Stimulated activated CD8-positive, alpha-beta memory T cell treated with anti-CD3 and anti-CD28 coated beads, Interleukin-2, amount 100 ng/mL, for 1 hour (primary cell): ENCODE results near the gene TFF3.
"Not testable (repeated sequence)": the region's sequence is repeated elsewhere in the genome, so short reads cannot be mapped to it uniquely, and the experiment has no call there.

Experiments
- DNase-seq, 2 donors: peaks; one replicate each; pipeline ENCODE4 v3.0.0-alpha.2; 2020; ENCODE audit warnings: low read depth in 2 of 2

Gene TFF3

DNA sequence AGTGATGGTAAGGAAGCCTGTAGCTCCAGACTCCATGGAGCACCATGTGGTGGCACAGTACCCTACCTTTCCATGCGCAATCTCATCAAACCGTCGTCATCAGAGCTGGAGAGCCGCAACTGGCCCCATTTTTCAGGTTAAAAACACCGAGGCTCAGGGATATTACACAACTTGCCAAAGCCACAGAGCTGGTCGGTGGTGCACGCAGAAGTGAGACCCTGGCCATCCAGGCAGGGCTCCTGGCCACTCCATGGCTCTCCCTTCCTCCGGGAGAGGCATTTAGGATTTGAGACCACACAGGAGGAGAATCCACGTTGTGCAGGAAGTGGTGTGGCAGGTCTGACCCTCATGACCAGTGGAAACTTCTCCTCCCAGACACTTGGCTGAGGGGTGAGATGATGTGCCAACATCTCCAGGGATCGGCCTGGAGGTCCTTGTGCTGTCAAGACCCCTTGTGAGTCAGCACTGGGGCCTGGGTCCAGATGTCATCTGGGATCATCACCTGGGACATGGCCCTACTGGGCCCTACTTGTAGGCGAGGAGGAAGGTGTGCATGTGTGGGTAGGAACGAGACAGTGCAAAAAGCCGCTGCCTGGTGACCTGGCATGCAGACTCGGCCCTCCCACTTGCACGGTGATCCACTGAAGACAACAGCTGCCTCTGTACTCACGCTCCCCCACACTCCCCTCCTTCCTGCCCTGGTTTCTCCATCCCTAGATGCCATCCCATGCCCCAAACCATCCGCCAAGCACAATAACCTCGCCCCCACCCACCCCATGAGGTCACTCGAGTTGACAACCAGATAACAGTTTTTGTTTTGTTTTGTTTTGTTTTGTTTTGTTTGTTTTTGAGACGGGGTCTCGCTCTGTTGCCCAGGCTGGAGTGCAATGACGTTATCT lies 10.4 kb downstream of the TFF3 start:
- DNase-seq = no peak

DNA sequence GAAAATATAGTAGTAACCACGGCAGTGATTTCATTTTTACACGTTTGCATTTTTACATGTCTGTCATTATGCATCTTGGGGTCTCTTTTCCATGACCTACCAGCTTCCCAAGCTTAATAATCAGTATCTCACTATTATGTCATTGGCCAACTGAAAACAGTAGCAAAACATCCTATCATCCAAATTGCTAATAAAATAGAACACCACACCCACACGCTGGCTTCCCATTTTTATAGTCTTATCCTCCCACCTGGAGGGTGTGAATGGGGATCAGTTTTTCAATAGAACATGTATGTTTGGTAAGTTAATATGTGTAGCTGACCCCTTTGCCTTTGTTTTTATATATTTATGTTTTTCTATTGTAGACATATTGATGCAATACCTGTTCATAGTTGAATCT lies 11.8 kb downstream of the TFF3 start:
- no peak for DNase-seq

- no peak for DNase-seq
Measured at GRCh38 chr21:42302794-42303193, 12.4 kb downstream of the TFF3 start.

- no peak for DNase-seq
Measured at GRCh38 chr21:42302076-42302650, 13.0 kb downstream of the TFF3 start.

DNA sequence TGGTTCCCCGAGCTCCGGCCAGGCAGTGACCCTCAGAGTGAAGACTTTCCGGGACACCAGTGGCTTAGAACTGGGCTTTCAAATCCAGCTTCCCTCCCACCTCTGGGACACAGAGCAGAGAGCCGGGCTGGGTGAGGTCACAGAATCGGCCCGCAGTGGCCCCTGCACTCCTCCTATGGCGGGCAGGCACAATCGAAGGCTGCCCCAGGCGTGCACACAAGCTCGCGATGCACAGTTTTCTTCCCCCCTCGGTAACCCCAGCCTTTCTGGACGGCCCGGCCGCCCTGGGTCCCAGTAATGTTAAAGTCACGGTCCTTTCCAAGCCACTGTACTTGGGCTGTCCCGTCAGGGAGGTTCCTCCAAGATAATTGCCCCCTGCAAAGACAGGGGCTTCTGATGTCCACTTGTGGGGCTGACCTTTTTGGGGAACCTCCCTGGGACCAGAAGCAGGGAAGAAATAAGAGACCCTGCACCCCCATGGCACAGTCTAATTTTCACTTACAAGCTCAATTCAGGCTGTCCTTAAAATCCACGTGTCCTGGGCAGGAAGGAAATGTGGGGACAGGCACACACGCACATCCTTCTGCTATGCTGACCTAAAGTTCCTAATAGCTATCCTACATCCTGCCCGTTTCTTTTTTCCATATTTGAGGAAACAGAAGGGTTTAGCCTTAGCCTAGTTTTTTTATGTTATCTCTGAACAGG lies 13.7 kb downstream of the TFF3 start:
- DNase-seq = no peak

- DNase-seq = no peak
Measured at GRCh38 chr21:42300956-42301355, 14.3 kb downstream of the TFF3 start.

DNA sequence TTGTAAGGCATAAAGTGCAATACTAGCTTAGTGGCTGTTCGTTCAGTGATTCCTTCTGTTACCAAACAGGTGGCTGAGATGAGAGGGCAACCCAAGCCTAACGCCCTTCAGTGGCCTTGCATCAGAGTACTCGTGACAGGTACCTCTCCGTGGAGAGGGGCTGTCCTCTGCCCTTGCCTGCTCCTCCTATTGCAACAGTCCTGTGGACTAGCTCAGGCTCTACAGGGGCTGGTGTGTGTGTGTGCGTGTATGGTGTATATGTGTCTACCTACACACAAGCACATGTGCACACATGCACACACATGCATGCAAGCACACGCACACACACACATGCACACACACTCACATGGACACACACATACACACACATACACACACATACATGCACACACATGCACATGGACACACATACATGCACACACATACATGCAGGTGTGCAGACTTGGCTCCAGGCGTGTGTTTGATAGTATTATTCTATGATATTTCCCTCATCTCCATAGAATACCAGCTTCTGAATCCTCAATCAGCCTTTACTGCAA lies 15.1 kb downstream of the TFF3 start:
- DNase-seq = no peak

GRCh38 chr21:42299324-42300044 lies 15.7 kb downstream of the TFF3 start:
- DNase-seq = no peak

DNA sequence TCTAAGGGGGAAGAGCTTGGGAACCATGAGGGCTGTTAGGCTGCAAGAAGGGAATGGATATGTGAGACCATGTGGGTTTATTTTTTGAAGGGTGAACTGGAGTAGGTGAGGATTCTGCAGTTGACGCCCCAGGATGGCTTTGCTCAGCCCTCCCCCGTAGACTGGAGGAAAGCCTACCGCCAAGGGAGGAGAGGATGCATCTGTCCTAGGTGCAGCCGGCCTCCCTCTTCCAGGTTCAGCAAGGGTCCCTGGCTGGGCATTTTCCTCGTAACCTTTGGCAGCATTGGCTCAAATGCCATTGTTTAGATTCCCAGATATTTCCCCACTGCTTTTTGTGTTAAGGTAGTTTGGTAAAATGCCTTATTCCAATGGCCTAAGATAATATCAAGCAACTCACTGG lies 16.6 kb downstream of the TFF3 start:
- no peak for DNase-seq

- no peak for DNase-seq
Measured at GRCh38 chr21:42298237-42298636, 17.0 kb downstream of the TFF3 start.

DNA sequence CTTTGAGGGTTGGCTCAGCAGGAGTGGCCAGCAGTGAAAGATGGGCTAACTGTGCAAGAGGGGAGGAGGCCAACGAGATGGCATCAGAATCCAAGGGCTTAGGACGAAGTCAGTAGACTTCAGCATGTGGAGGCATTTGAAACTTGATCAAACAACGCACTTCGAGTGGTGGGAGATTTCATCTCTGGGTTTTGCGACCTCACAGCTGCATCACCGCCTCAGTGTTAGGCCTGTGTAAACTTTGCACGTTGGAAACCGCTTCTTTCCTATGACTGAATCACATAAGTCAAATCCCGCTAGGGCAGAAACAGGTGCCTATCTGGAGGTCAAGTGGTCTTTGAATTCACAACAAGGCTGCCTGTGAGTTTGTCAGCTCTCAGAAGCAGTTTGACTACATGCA lies 17.8 kb downstream of the TFF3 start:
- DNase-seq = no peak

- no peak for DNase-seq
Measured at GRCh38 chr21:42296501-42296900, 18.7 kb downstream of the TFF3 start.

GRCh38 chr21:42295845-42296244 lies 19.4 kb downstream of the TFF3 start:
- DNase-seq = no peak

DNA sequence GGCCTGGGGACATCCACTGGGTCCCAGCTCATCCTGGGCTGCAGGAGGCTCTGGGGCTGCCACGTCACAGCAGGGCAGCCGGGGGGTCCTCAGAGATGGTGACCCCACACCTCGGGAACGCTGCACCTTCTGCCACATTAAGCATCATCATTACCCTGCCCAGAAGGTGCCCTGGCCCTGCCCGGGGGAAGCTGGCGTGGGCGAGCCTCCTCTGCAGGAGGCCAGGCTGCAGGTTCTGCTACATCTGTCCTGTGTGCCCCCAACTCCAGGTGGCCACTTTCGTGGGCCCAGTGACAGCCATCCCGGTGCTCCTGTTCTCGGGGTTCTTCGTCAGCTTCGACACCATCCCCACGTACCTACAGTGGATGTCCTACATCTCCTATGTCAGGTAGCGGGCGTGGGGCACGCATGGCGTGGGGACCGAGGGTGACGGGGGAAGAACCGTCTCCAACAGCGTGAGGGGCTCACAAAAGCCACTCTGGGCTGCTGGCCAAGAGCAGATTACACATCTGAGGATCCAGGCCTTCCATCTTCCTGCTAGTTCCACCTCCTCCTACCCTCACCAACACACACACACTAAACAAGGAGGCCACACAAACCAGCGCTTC lies 20.8 kb downstream of the TFF3 start:
- DNase-seq = no peak

DNA sequence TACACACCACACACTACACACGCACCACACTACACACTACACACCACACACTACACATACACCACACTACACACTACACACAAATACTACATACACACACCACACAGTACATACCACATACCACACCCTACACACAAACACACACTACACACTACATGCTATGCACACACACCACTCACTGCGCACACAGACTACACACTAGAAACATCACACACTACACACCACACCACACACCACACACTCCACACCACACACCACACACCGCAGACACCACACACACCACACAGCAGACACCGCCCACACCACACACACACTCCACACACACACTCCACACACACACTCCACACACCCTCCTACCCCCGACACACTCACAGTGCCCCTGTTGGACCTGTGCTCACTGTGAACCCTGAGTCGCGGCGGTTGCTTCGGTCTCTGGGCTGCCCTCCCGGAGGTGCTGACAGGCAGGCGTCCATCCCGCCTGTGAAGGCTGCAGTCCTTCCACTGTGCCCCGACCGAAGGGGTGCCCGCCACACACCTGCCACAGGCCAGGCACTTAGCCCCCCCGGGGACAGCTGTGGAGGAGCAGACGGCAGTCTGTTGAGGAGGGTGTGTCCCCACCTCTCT lies 21.4 kb downstream of the TFF3 start:
- no peak for DNase-seq

DNA sequence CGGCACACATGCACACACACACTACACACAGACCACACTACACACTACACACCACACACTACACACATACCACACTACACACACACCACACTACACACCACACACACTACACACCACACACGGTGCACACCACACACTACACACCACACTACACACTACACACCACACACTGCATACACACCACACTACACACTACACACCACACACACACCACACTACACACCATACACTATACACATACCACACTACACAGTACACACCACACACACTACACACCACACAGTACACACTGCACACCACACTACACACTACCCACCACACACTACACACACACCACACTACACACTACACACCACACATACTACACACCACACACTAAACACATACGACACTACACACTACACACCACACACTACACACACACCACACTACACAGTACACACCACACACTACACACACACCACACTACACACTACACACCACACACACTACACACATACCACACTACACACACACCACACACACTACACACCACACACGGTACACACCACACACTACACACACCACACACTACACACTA lies 22.6 kb downstream of the TFF3 start:
- not testable (repeated sequence) for DNase-seq

GRCh38 chr21:42291751-42292562 lies 23.3 kb downstream of the TFF3 start:
- DNase-seq = no peak

DNA sequence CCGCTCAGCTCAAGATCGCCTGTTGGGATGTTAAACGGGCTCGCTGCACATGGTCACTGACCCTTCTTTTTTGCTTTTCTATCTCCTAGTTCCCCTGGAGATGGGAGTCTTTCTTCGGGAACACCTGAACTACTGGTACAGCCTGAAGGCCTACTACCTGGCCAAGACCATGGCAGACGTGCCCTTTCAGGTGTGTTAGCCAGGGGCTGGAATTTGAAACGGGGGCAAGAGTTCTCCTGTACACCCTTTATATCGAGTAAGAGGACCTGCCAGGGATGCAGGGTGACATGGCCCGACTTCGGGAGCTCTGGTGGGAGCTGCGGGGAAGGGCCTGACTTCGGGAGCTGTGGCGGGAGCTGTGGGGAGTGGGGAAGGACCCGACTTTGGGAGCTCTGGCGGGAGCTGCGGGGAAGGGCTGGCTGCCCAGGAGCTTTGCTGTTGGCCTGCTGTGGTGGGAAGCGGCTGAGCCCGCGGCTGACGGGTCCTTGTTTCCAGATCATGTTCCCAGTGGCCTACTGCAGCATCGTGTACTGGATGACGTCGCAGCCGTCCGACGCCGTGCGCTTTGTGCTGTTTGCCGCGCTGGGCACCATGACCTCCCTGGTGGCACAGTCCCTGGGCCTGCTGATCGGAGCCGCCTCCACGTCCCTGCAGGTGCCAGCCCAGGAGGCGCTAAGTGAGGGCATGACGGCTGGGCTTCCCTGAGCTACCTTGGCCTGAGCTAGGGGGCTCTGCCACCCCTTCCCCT lies 24.0 kb downstream of the TFF3 start:
- DNase-seq = no peak

DNA sequence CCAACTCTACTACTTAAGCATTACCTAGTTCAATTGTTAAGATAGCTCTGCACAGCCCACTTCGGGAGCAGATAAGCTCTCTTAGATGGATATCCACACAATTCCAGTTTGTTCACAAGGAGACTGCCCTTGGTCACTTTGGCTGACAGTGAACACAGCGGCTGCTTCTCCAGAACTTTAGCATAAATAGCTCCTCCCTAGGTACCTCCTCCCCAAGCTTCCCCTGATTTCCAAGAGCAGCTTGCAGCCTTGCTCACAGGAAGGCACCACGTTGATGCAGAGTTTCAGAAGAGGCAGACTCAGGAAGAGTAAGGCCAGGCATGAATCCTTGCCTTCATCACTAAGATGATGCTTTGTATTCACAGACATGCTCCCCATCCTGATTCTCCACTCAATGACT lies 24.7 kb downstream of the TFF3 start:
- DNase-seq = no peak
